GM18502 (cell line): ENCODE measurements around the gene KLHL22.

Source experiments
- ATAC-seq: cut with Tn5 transposase; IDR thresholded peaks from one replicate; pipeline ENCODE4 v1.9.1; 2021; ENCODE audit warnings: mild to moderate bottlenecking; ENCODE audit not compliant: unreplicated experiment, poor library complexity

The KLHL22 gene

GRCh38 chr22:20406686-20407408 is 88.7 kb downstream of the KLHL22 start:
- no peak for ATAC-seq

DNA sequence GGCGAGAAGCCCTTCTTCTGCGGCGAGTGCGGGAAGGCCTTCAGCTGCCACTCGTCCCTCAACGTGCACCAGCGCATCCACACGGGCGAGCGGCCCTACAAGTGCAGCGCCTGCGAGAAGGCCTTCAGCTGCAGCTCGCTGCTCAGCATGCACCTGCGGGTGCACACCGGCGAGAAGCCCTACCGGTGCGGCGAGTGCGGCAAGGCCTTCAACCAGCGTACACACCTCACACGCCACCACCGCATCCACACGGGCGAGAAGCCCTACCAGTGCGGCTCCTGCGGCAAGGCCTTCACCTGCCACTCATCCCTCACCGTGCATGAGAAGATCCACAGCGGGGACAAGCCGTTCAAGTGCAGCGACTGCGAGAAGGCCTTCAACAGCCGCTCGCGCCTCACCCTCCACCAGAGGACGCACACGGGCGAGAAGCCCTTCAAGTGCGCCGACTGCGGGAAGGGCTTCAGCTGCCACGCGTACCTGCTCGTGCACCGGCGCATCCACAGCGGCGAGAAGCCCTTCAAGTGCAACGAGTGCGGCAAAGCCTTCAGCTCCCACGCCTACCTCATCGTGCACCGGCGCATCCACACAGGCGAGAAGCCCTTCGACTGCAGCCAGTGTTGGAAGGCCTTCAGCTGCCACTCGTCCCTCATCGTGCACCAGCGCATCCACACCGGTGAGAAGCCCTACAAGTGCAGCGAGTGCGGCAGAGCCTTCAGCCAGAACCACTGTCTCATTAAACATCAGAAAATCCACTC is 89.5 kb downstream of the KLHL22 start:
- ATAC-seq = no peak

GRCh38 chr22:20405291-20405930 is 90.2 kb downstream of the KLHL22 start:
- ATAC-seq = no peak

GRCh38 chr22:20404881-20405280 is 90.7 kb downstream of the KLHL22 start:
- ATAC-seq = no peak

DNA sequence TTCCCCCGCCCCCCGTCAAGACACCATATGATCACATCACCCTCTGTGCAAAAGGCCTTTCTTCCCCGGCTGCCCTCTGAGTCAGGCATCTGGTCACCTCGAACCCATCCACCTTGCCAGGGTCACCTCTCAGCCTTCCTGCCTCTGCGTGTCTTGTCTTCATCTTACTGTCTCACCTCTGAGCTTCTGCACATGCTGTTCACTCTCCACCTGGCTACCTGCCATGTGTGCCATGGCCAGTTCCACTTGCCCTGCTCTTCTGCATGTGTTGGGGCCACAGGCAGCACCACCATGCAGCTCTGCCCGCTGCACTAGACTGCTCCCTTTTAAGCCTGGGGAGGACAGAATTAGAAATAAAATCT is 91.8 kb downstream of the KLHL22 start:
- no peak for ATAC-seq

GRCh38 chr22:20402960-20403778 is 92.4 kb downstream of the KLHL22 start:
- no peak for ATAC-seq

DNA sequence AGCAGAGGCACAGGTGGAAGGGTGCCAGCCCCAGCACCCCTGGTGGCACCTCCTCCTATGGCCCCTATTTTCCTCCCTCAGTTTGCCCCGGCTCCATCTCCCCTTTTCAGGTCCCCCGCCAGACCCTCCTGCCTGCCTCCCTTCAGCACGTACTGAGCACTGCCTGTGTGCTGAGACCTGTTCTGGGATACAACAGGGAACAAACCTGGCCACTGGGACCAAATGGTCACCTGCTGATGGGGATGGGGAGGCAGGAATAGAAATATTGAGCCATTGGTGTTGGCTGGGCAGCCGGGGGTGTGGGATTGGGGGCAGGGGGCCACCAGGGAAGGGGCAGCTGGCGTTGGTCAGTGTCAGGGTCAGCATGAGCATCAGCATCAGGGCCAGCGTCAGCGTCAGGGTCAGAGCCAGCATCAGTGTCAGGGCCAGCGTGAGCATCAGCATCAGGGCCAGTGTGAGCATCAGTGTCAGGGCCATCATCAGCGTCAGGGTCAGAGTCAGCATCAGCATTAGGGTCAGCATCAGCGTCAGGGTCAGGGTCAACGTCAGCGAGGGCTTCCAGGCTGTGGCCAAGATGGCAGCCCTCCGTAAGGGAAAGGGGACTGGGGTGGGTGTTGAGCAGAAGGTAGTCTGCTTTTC is 94.1 kb downstream of the KLHL22 start:
- ATAC-seq = no peak

GRCh38 chr22:20400606-20401375 is 94.8 kb downstream of the KLHL22 start:
- ATAC-seq = no peak

GRCh38 chr22:20399866-20400605 is 95.6 kb downstream of the KLHL22 start:
- ATAC-seq = no peak

DNA sequence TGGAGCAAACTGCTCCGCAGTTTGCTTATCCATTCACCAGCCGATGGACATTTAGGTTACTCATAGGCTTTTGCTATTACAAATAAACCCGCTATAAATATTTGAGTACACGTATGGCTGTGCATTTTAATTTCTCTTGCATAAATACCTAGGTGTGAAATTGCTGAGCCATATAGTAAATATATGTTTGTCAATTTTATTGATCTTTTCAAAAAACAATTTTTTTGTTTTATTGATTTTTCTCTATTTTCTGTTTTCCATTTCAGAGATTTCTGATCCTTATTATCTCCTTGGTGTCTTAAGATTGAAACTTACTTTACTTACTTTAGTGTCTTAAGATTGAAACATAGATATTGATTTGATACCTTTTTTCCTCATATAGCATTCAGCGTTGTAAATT is 97.2 kb downstream of the KLHL22 start:
- ATAC-seq = no peak

DNA sequence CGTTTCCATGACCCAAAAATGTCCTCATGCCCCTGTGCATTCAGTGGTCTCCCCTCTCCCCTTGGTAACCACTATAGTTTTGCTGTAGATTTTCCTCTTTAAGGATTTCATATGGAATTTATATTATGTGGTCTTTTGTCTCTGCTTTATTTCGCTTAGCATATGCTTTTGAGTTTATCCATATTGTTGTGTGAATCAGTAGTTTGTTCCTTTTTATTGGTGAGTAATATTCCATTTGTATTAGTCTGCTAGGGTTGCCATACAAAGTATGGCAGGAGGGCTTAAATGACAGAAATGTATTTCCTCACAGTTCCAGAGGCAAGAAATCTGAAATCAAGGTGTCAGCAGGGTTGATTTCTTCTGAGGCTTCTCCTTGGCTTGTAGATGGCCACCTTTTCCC is 98.1 kb downstream of the KLHL22 start:
- no peak for ATAC-seq

- no peak for ATAC-seq
These were observed 99.0 kb downstream of the KLHL22 start for GRCh38 chr22:20396639-20397038.

GRCh38 chr22:20395907-20396287 is 99.7 kb downstream of the KLHL22 start:
- ATAC-seq = no peak

- ATAC-seq = no peak
These were observed 100.3 kb downstream of the KLHL22 start for GRCh38 chr22:20395181-20395906.

GRCh38 chr22:20393705-20394476 is 101.7 kb downstream of the KLHL22 start, which contains the start of gene ZNF74:
Gene ZNF74 (plus strand): TSS chr22:20394151. CDS start chr22:20394629, 478 bp downstream.
- peak; percentile 75 for ATAC-seq

- ATAC-seq = no peak
These were observed 102.5 kb downstream of the KLHL22 start for GRCh38 chr22:20392983-20393704.
